Stomach smooth muscle (tissue), 2 donors: ENCODE results near the gene MVD.
"Not testable (repeated sequence)": the region's sequence is repeated elsewhere in the genome, so short reads cannot be mapped to it uniquely, and the experiment has no call there.

ENCODE experiments used
- H3K27ac ChIP-seq: one replicate; pipeline ENCODE4 v1.7.0; 2013; ENCODE audit warnings: mild to moderate bottlenecking, low read length, inconsistent platforms
- H3K27me3 ChIP-seq, 2 donors: one replicate each; pipeline ENCODE4 v1.7.0; 2013; ENCODE audit warnings: low read length in 2 of 2; ENCODE audit not compliant: insufficient read depth in 2 of 2, control insufficient read depth in 1 of 2
- H3K36me3 ChIP-seq, 2 donors: one replicate each; pipeline ENCODE4 v1.7.0; 2013; ENCODE audit warnings: low read length in 2 of 2; ENCODE audit not compliant: control insufficient read depth in 2 of 2, insufficient read depth in 2 of 2
- H3K4me1 ChIP-seq: one replicate; pipeline ENCODE4 v1.7.0; 2013; ENCODE audit warnings: low read length; ENCODE audit not compliant: control insufficient read depth, insufficient read depth
- H3K4me3 ChIP-seq, 2 donors: one replicate each; pipeline ENCODE4 v1.7.0; 2013; ENCODE audit warnings: low read length in 2 of 2
- H3K9ac ChIP-seq, 2 donors: one replicate each; pipeline ENCODE4 v1.7.0; 2013; ENCODE audit warnings: low read length in 2 of 2, mild to moderate bottlenecking in 1 of 2
- H3K9me3 ChIP-seq, 2 donors: one replicate each; pipeline ENCODE4 v1.7.0; 2013; ENCODE audit warnings: low read length in 2 of 2; ENCODE audit not compliant: control insufficient read depth in 2 of 2
- donor health status: healthy.
- donor health status: Pancreatic carcinoma.

The MVD gene

GRCh38 chr16:88680554-88681083, 17.7 kb upstream of the MVD start:
- Histone ChIP-seq H3K27me3 (peaks cover 27 to 46% of the 10 kb centered on the region in 2 donors), H3K27ac (no peak overlapping the region), H3K4me3 (no peak overlapping the region)

GRCh38 chr16:88678224-88678979, 15.5 kb upstream of the MVD start:
- H3K4me3 ChIP-seq: no peak overlapping the region
- H3K27me3 ChIP-seq: peaks cover 13 to 30% of the 10 kb centered on the region in 2 donors
- peaks cover 0 to 2% of the 10 kb centered on the region in 2 donors for H3K36me3 ChIP-seq
- no peak overlapping the region for H3K9ac ChIP-seq
- peaks cover 2% of the 10 kb centered on the region for H3K4me1 ChIP-seq
- H3K27ac ChIP-seq: no peak overlapping the region
- no peaks in the 10 kb centered on the region for H3K9me3 ChIP-seq

More at GRCh38 chr16:88680554-88681083, 17.7 kb upstream of the MVD start:
- peaks cover 8% of the 10 kb centered on the region for H3K4me1 ChIP-seq
- H3K36me3 ChIP-seq: no peaks in the 10 kb centered on the region
- no peaks in the 10 kb centered on the region for H3K9me3 ChIP-seq
- no peak overlapping the region for H3K9ac ChIP-seq

- H3K4me1 ChIP-seq: peaks cover 2% of the 10 kb centered on the region
- H3K9me3 ChIP-seq: no peaks in the 10 kb centered on the region
- H3K36me3 ChIP-seq: peaks cover 0 to 2% of the 10 kb centered on the region in 2 donors
- H3K4me3 ChIP-seq: no peak overlapping the region
- H3K27me3 ChIP-seq: peaks cover 13 to 30% of the 10 kb centered on the region in 2 donors
- no peak overlapping the region for H3K27ac ChIP-seq
- H3K9ac ChIP-seq: no peak overlapping the region
Measured at GRCh38 chr16:88677721-88678120, 14.8 kb upstream of the MVD start.

DNA sequence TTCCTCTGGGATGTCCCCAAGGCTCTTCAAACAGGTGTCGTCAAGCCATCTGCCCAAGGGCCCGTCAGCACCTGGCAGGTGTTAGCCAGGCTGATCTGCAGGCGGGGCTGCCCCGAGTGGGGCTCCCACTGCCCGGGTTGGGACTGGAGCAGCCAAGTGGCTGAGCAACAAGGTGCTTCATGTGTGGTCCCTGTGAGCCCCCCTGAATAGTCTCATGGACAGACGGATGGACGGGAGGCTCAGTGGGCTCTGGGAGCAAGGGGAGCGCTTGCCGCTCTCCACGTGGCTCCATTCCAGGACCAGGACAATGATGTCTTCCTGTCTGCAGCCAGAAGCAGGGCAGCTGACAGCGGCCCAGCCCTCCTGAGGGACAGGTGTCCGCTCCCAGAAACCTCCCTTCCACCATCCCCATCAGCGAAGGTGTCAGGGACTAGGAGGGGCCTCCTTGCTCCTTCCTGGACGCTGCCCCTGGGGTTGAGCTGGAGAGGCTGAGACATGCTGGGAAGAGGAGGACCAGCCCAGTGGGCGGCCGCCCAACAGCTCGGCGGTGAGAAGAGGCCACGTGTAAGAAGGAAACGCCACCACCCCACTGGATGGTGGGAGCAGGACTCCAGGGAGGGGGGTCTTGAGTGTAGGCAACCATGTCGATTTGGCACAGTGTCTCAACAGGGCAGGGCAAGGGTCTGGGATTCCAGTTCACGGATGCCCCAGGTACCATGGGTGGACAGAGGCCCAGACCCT, 13.8 kb upstream of the MVD start:
- H3K27me3 ChIP-seq: peaks cover 9 to 23% of the 10 kb centered on the region in 2 donors
- no peak overlapping the region for H3K27ac ChIP-seq
- H3K9ac ChIP-seq: no peak overlapping the region
- H3K36me3 ChIP-seq: peaks cover 0 to 2% of the 10 kb centered on the region in 2 donors
- no peak overlapping the region for H3K4me3 ChIP-seq
- peaks cover 2% of the 10 kb centered on the region for H3K4me1 ChIP-seq
- no peaks in the 10 kb centered on the region for H3K9me3 ChIP-seq

DNA sequence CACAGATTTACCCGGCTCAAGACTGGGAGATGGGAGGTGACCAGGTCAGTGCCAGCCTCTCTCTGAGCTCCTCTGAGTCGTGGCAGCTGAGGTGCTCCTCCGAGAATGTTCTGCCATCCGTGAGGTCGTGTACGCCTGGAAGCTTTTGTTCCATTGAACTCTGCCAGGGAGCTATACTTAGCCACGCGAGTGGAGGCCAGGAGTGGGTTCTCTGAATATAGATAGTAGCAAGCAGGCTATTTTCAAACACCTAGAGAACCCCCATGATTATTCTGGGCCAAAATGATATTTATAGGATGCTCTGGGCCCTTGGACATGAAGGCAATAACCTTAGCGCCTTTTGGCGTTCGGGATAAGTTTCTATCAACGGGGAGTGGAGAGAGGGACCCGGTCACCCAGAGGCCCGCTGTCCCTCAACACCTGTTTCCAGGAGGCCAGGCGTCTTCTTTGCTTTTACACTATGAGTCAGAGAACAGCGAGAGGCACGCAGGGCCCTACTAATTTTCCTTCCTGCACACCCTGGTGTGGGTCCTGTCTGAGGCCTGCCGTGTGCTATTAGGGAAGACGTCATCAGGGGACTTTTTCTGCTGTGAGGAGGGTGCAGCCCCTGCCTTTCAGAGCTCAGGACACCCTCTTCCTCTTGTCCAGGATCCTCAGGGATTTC, 11.0 kb upstream of the MVD start:
- H3K27me3 ChIP-seq: peaks cover 6 to 7% of the 10 kb centered on the region in 2 donors
- H3K27ac ChIP-seq: no peak overlapping the region
- H3K9ac ChIP-seq: no peak overlapping the region
- no peaks in the 10 kb centered on the region for H3K9me3 ChIP-seq
- H3K4me3 ChIP-seq: no peak overlapping the region
- peaks cover 0 to 2% of the 10 kb centered on the region in 2 donors for H3K36me3 ChIP-seq
- H3K4me1 ChIP-seq: no peaks in the 10 kb centered on the region

DNA sequence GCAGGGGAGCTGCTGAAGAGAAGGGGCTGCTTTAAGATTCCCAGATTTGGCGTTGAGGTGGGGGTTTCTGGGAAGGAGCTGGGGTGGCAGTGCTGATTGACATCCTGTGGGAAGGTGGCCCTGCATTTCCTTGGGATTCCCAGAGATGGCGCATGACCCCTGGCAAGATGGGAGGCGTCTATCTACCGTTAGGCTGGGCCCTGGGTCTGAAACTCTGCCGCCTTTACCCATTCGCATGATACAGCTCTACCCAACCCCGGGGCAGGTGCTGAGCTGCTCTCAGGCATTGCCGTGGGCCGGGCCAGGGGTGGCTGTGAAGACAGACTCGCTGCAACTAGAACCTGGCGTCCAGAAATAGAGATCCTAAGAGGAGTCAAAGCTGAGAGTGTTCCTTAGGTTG, 9.9 kb upstream of the MVD start:
- Histone ChIP-seq H3K4me3 (no peak overlapping the region), H3K9me3 (no peaks in the 10 kb centered on the region), H3K36me3 (peaks cover 0 to 2% of the 10 kb centered on the region in 2 donors), H3K27me3 (peaks cover 0 to 1% of the 10 kb centered on the region in 2 donors), H3K27ac (no peak overlapping the region), H3K4me1 (no peaks in the 10 kb centered on the region), H3K9ac (no peak overlapping the region)

DNA sequence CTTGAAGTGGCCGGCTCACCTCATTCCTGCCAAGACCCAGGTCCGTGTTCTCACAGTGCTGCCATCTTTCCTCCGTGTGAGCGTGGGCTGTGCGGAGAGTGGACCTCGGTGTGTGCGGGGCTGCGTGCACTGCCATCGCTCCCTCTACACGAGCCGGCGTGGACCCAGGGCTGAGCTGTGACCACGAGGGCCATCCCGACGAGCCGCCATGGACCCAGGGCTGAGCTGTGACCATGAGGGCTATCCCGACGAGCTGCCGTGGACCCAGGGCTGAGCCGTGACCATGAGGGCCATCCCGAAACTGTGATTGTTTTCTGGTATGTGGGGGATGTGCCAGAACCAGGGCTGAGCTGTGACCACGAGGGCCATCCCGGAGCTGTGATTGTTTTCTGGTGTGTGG, 8.9 kb upstream of the MVD start:
- Histone ChIP-seq H3K9ac (no peak overlapping the region), H3K4me1 (no peaks in the 10 kb centered on the region), H3K27me3 (no peaks in the 10 kb centered on the region), H3K36me3 (peaks cover 0 to 2% of the 10 kb centered on the region in 2 donors), H3K27ac (no peak overlapping the region), H3K9me3 (no peaks in the 10 kb centered on the region), H3K4me3 (no peak overlapping the region)

DNA sequence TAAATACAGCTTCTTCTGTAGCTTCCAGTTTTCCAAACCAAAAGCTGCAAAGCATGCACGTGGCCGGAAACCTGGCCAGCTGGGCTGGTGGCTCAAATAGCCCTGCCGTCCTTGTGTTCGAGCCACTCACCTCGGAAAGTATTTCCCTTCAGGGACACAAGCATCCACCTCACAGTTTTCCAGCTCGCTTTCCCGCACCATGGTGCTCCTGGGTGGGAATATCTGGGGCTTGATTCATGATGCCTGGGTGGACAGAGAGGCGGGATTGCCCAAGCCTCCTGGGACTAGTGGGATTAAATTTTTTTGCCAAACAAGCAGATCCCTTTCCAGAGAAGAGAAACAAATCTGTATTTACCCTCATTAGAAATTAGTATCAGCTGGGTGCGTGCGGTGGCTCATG, 7.1 kb upstream of the MVD start:
- Histone ChIP-seq H3K36me3 (peaks cover 0 to 2% of the 10 kb centered on the region in 2 donors), H3K9me3 (no peaks in the 10 kb centered on the region), H3K4me1 (no peaks in the 10 kb centered on the region)

GRCh38 chr16:88669493-88669892, 6.6 kb upstream of the MVD start:
- not testable (repeated sequence) for H3K9me3 ChIP-seq, H3K4me1 ChIP-seq, H3K9ac ChIP-seq, H3K36me3 ChIP-seq, H3K4me3 ChIP-seq, H3K27me3 ChIP-seq, H3K27ac ChIP-seq

More for the DNA sequence above, 7.1 kb upstream of the MVD start:
- Histone ChIP-seq H3K4me3 (no peak overlapping the region), H3K27me3 (no peaks in the 10 kb centered on the region), H3K27ac (no peak overlapping the region), H3K9ac (no peak overlapping the region)

DNA sequence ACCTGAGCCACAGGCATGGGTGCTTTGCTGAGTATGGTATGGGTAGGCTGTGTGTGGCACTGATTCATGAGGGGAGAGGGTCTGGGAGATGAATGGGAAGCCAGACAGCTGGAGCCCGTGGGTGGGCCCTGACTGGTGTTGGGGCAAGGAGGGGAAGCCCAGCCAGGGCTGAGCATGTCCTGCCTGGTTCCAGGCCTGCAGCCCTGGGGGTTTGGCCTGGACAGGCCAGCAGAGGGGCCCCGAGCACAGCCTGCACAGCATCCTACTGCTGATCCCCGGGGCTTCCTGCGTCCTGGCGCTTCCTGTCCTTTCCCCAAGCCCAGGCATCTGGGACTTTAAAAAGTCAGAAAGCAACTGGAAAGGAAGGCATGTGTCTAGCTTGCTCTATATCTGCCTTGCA, 4.6 kb upstream of the MVD start:
- Histone ChIP-seq H3K4me1 (peaks cover 3% of the 10 kb centered on the region), H3K4me3 (no peak overlapping the region), H3K36me3 (no peaks in the 10 kb centered on the region), H3K9ac (no peak overlapping the region), H3K9me3 (no peaks in the 10 kb centered on the region), H3K27me3 (no peaks in the 10 kb centered on the region), H3K27ac (no peak overlapping the region)
